Activated CD8-positive, alpha-beta T cell treated with anti-CD3 and anti-CD28 coated beads for 36 hours (primary cell): Measurements from ENCODE around the gene ZNF431. TPM values are rescaled to one million over a fixed set of nuclear protein-coding genes. Genes with fewer than 3 reads are reported as not detected.

ENCODE experiments used
- ATAC-seq: fragments of 200-7000 bp; cut with Tn5 transposase; one replicate; pipeline ENCODE4 v1.10.0; 2021; ENCODE audit warnings: mild to moderate bottlenecking, moderate library complexity
- CTCF ChIA-PET: fragments of 350-600 bp; sonication (Branson Sonifier 250); formaldehyde crosslinking; loops from one replicate; lab custom pipeline; 2021; ENCODE audit warnings: antibody characterized with exemption; lab: Charles Lee
- POLR2A ChIA-PET: fragments of 350-600 bp; sonication (Branson Sonifier 250); formaldehyde crosslinking; loops from one replicate; lab custom pipeline; 2021; ENCODE audit warnings: antibody characterized with exemption; lab: Charles Lee
- DNase-seq: peaks from one replicate; pipeline ENCODE4 v3.0.0-alpha.2; 2020
- H3K27ac Mint-ChIP-seq: one replicate; pipeline ENCODE4 v1.8.0; 2021; ENCODE audit warnings: mild to moderate bottlenecking, mixed read lengths
- H3K27me3 Mint-ChIP-seq: one replicate; pipeline ENCODE4 v1.8.0; 2021; ENCODE audit warnings: mixed read lengths
- H3K36me3 Mint-ChIP-seq: one replicate; pipeline ENCODE4 v1.8.0; 2021; ENCODE audit warnings: low read depth, mixed read lengths
- H3K4me1 Mint-ChIP-seq: one replicate; pipeline ENCODE4 v1.8.0; 2021; ENCODE audit warnings: low read depth, mixed read lengths
- H3K4me3 Mint-ChIP-seq: one replicate; pipeline ENCODE4 v1.8.0; 2021; ENCODE audit warnings: mild to moderate bottlenecking, moderate library complexity, mixed read lengths
- H3K9me3 Mint-ChIP-seq: one replicate; pipeline ENCODE4 v1.8.0; 2021; ENCODE audit warnings: mixed read lengths
- intact Hi-C: fragments of 100-400 bp; cut with micrococcal nuclease; formaldehyde crosslinking; loops from one replicate; pipeline ENCODE4 v1.10.0; 2022
- total RNA-seq, 2 experiments: library from RNA; stranded (reverse); gene quantifications; one replicate each; pipeline ENCODE4 v1.2.3, GENCODE V29; 2021
- TF ChIP-seq, protein P1 (sequence below): fragments of 200-600 bp; IDR thresholded peaks from one replicate; pipeline ENCODE4 v1.8.0; 2022; ENCODE audit warnings: antibody characterized with exemption, mild to moderate bottlenecking

The ZNF431 gene
- total RNA-seq, 2 experiments from 2014 or later, result 16.8 to 18.7 TPM

DNA sequence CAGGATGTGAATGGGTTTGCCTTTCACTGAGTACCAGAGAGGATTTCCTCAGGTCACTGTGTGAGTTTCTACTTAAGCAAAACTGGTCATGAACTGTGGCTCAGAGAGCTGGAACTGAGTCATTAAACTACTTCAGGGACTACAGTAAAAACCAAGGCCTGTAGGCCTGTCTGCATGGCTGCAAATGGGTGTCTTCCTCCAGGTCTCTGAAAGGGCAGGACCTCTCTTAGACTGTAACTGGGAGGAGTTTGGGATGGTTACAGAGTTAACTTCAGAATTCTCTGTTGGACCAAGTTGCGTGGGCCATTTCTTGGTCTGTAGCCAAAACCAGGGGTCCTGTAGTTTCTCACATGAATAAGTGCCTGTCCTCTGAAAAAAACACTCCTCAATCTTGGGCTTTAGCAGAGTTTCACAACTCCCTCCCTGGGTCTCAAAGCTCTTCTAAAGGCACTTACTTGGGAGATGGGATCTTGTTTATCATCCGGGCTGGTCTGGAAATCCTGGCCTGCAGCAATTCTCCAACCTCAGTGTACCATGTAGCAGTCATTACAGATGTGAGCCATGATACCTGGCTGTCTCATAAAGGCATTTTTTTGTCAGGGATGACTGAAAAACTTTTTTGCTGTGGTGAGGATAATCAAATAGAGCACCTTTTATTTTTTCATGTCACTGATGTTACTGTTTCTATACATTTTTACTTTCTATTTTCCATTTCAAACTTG lies 40.2 kb upstream of the ZNF431 start:
- TF ChIP-seq, protein P1, sequence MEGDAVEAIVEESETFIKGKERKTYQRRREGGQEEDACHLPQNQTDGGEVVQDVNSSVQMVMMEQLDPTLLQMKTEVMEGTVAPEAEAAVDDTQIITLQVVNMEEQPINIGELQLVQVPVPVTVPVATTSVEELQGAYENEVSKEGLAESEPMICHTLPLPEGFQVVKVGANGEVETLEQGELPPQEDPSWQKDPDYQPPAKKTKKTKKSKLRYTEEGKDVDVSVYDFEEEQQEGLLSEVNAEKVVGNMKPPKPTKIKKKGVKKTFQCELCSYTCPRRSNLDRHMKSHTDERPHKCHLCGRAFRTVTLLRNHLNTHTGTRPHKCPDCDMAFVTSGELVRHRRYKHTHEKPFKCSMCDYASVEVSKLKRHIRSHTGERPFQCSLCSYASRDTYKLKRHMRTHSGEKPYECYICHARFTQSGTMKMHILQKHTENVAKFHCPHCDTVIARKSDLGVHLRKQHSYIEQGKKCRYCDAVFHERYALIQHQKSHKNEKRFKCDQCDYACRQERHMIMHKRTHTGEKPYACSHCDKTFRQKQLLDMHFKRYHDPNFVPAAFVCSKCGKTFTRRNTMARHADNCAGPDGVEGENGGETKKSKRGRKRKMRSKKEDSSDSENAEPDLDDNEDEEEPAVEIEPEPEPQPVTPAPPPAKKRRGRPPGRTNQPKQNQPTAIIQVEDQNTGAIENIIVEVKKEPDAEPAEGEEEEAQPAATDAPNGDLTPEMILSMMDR, result no peak
- Mint-ChIP-seq H3K9me3 (no peaks in the 10 kb centered on the region), H3K27ac (peak overlapping the region; percentile 30), H3K4me1 (peaks cover 3% of the 10 kb centered on the region), H3K36me3 (peaks cover 14% of the 10 kb centered on the region), H3K4me3 (no peak overlapping the region), H3K27me3 (no peaks in the 10 kb centered on the region)
- peak; percentile 9 for DNase-seq
- POLR2A ChIA-PET, result no interaction called here
- peak; percentile 42 for ATAC-seq
- intact Hi-C loops, result no loop called here
- CTCF ChIA-PET, result no interaction called here

DNA sequence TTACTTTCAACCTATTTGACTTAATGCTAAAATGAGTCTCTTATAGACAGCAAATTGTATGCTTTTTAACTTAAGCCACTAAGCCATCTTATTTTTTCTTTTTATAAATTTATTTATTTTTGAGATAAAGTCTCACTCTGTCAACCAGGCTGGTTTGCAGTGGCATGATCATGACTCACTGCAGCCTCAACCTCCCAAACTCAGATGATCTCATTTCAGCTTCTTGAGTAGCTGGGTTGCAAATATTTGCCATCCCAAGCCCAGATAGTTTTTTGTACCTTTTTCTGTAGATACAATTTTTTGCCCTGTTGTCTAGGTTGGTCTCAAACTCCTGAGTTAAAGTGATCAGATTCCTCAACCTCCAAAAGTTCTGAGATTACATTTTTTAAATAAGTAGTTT lies 32.7 kb upstream of the ZNF431 start:
- DNase-seq (no peak), ATAC-seq (no peak)
- no peak overlapping the region for H3K4me3 Mint-ChIP-seq
- intact Hi-C loops, result no loop called here
- no peak overlapping the region for H3K27ac Mint-ChIP-seq
- H3K36me3 Mint-ChIP-seq, result peaks cover 43% of the 10 kb centered on the region
- H3K4me1 Mint-ChIP-seq, result no peaks in the 10 kb centered on the region
- H3K27me3 Mint-ChIP-seq, result no peaks in the 10 kb centered on the region
- peaks cover 12% of the 10 kb centered on the region for H3K9me3 Mint-ChIP-seq
- ChIA-PET CTCF (no interaction called here), POLR2A (no interaction called here)
- TF ChIP-seq, protein P1, result no peak

DNA sequence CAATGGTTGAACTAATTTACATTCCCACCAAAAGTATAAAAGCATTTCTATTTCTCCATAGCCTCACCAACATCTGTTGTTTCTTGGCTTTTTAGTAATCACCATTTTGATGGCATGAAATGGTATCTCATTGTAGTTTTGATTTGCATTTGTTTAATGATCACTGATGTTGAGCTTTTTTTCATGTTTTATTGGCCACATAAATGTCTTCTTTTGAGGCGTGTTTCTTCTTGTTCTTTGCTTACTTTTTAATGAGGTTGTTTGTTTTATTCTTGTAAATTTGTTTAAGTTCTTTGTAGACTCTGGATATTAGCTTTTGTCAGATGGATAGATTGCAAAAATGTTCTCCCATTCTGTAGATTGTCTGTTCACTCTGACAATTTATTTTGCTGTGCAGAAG lies 31.7 kb upstream of the ZNF431 start:
- TF ChIP-seq, protein P1, result no peak
- Mint-ChIP-seq H3K4me1 (no peaks in the 10 kb centered on the region), H3K4me3 (no peak overlapping the region), H3K27me3 (no peaks in the 10 kb centered on the region), H3K36me3 (peaks cover 48% of the 10 kb centered on the region), H3K9me3 (peaks cover 18% of the 10 kb centered on the region), H3K27ac (no peak overlapping the region)
- ATAC-seq (no peak), DNase-seq (no peak)
- ChIA-PET CTCF (no interaction called here), POLR2A (no interaction called here)
- intact Hi-C loops, result no loop called here

DNA sequence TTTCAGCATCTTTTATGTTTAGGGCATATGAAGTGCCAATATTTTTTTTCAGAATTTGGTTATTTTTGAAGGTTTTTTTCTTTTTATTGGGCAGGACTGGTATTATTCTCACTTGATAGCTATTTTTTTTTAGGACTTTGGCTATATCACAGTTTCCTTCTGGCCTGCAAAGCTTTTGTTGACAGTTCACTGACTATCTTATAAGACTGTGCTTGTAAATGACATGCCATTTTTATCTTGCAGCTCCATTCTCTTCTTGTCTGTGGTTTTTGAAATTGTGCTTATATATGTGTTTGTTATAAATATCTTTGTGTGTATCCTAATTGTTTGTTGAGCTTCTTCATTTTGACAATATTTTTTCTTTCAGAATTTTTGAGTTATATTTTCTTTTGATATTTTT lies 26.4 kb upstream of the ZNF431 start:
- Mint-ChIP-seq H3K27ac (no peak overlapping the region), H3K4me3 (no peak overlapping the region), H3K36me3 (peaks cover 57% of the 10 kb centered on the region), H3K9me3 (peaks cover 33% of the 10 kb centered on the region), H3K27me3 (no peaks in the 10 kb centered on the region), H3K4me1 (no peaks in the 10 kb centered on the region)
- TF ChIP-seq, protein P1, result no peak
- intact Hi-C loops, result no loop called here
- no peak for ATAC-seq
- ChIA-PET CTCF (no interaction called here), POLR2A (interaction anchor here (0.7 kb wide), 1 partner anchor 880 kb away, joined by 5 read pairs; no protein-coding TSS in a partner anchor)
- DNase-seq, result no peak

DNA sequence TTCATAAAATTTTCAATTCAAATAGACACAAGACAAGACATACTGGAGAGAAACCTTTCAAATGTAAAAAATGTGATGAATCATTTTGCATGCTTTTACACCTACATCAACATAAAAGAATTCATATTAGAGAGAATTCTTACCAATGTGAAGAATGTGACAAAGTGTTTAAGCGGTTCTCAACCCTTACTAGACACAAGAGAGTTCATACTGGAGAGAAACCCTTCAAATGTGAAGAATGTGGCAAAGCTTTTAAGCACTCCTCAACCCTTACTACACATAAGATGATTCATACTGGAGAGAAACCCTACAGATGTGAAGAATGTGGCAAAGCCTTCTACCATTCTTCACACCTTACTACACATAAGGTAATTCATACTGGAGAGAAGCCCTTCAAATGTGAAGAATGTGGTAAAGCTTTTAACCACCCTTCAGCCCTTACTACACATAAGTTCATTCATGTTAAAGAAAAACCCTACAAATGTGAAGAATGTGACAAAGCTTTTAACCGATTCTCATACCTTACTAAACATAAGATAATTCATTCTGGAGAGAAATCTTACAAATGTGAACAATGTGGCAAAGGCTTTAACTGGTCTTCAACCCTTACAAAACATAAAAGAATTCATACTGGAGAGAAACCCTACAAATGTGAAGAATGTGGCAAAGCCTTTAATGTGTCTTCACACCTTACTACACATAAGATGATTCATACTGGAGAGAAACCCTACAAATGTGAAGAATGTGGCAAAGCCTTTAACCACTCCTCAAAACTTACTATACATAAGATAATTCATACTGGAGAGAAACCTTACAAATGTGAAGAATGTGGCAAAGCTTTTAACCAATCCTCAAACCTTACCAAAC lies 24.6 kb upstream of the ZNF431 start:
- ChIA-PET POLR2A (no interaction called here), CTCF (no interaction called here)
- Mint-ChIP-seq H3K9me3 (peaks cover 32% of the 10 kb centered on the region), H3K4me3 (no peak overlapping the region), H3K36me3 (peaks cover 51% of the 10 kb centered on the region), H3K4me1 (no peaks in the 10 kb centered on the region), H3K27ac (no peak overlapping the region), H3K27me3 (no peaks in the 10 kb centered on the region)
- ATAC-seq (no peak), DNase-seq (no peak)
- intact Hi-C loops, result no loop called here
- TF ChIP-seq, protein P1, result no peak
